HEK293 (cell line): ENCODE data around the gene PFN3.
"Not testable (repeated sequence)": the region's sequence is repeated elsewhere in the genome, so short reads cannot be mapped to it uniquely, and the experiment has no call there.

Experiments
- BCL11B ChIP-seq: fragments of 450-650 bp; formaldehyde crosslinking; IDR thresholded peaks from 2 replicates; pipeline ENCODE4 v1.5.1; 2016; ENCODE audit warnings: low read depth, missing biosample characterization, missing genetic modification characterization
- ZNF16 ChIP-seq: fragments of 450-650 bp; formaldehyde crosslinking; IDR thresholded peaks from 2 replicates; pipeline ENCODE4 v1.5.1; 2016; ENCODE audit warnings: low read depth, missing biosample characterization, missing genetic modification characterization

DNA sequence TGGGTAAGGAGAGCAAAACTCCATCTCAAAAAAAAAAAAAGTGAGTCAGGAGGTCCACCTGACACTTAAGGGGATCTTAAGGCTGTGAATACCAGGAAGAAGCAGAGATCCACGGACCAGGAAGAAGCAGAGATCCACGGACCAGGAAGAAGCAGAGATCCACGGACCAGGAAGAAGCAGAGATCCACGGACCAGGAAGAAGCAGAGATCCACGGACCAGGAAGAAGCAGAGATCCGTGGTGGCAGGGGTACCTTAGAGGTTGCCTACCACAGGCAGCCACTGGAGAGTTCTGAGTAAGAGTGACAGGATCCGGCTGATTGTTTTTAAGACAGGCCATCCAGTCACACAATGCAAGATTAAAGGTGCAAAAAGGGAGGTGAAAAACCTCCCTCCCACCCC, 20.0 kb upstream of the PFN3 start:
- TF ChIP-seq ZNF16 (tag by site-specific recombination); BCL11B: not testable (repeated sequence)
